Astrocyte of the cerebellum (primary cell): Measurements from ENCODE around the gene PEPD.

Experiments used
- DNase-seq: peaks from one replicate; pipeline ENCODE4 v3.0.0-alpha.2; 2011; ENCODE audit warnings: low read depth
- H3K4me3 ChIP-seq: 2 replicates; pipeline ENCODE4 v1.5.1; 2011; ENCODE audit warnings: mild to moderate bottlenecking, low read depth, low read length, moderate library complexity
- in situ Hi-C: cut with HindIII; loops from 2 replicates; pipeline ENCODE4 v1.10.0; 2017; ENCODE audit warnings: low sequenced_read_pairs
- TF ChIP-seq, protein P1 (sequence below): IDR thresholded peaks from 2 replicates; pipeline ENCODE4 v1.5.1; 2012; ENCODE audit warnings: low read length, low read depth, moderate library complexity, mild to moderate bottlenecking; ENCODE audit errors: missing control alignments

PEPD gene

DNA sequence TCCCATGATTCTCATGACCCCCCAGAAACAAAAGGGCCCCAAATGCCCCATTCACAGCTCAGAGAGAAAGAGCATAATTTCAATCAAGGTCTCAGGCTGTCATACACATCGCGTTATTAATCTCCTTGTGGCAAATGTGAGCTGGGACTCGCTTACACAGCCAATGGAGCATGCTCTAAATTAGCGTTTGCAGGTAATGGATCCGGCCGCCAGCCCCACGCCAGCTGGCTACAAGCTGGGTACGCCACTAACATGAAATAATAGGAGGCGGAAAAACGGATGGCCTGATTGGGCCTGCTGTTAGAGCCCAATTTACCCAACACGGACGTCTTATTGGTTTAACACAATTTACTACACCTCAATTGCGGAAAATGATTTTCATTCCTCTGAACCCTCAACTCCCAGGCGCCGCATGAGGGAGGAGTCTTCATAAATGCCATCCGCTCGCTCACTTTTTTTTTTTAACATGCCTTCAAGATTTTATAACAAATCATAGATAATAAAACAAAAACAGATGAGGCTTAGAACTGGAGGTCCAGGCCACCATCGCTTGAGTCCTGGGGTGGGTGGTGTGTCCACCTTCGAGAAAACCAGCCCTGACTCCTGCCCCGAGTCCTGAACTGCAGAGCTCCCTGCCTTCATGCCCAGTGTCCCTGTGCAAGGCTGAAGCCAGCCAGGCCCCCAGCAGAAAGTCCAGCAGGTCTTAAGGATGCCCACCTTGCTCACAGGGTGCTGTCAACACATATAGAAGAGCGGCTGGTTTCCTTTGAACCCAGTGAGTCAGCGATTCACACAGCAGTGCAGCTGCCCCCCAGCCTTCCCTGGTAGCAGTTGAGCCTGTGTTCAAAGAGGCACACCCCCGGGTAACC, 62.1 kb downstream of the PEPD start:
- H3K4me3 ChIP-seq: no peak overlapping the region
- no peak for DNase-seq
- in situ Hi-C loops: no loop called here
- TF ChIP-seq, protein P1, sequence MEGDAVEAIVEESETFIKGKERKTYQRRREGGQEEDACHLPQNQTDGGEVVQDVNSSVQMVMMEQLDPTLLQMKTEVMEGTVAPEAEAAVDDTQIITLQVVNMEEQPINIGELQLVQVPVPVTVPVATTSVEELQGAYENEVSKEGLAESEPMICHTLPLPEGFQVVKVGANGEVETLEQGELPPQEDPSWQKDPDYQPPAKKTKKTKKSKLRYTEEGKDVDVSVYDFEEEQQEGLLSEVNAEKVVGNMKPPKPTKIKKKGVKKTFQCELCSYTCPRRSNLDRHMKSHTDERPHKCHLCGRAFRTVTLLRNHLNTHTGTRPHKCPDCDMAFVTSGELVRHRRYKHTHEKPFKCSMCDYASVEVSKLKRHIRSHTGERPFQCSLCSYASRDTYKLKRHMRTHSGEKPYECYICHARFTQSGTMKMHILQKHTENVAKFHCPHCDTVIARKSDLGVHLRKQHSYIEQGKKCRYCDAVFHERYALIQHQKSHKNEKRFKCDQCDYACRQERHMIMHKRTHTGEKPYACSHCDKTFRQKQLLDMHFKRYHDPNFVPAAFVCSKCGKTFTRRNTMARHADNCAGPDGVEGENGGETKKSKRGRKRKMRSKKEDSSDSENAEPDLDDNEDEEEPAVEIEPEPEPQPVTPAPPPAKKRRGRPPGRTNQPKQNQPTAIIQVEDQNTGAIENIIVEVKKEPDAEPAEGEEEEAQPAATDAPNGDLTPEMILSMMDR: no peak

- no peak overlapping the region for H3K4me3 ChIP-seq
- in situ Hi-C loops: no loop called here
- TF ChIP-seq, protein P1: no peak
- DNase-seq: no peak
Measured at GRCh38 chr19:33458807-33459206, 62.8 kb downstream of the PEPD start.

DNA sequence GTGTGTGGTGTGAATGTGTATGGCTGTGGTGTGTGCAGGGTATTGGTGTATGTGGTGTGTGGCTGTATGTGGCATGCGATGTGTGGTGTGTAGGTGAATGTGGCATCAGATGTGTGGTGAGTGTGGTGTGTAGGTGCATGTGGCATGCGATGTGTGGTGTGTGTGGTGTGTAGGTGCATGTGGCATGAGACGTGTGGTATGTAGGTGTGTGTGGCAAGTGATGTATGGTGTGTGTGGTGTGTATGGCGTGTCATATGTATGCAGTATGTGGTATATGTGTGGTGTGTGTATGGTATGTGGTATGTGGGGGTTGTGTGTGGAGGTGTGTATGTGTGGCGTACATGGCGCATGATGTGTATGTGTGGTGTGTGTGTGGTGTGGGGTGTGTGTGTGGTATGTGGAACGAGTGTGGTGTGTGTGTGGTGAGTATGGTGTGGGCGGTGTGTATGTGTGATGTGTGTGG, 63.4 kb downstream of the PEPD start:
- TF ChIP-seq, protein P1: no peak
- in situ Hi-C loops: no loop called here
- no peak for DNase-seq
- H3K4me3 ChIP-seq: no peak overlapping the region

GRCh38 chr19:33456845-33457220, 64.8 kb downstream of the PEPD start:
- in situ Hi-C loops: no loop called here
- TF ChIP-seq, protein P1: no peak
- no peak for DNase-seq
- no peak overlapping the region for H3K4me3 ChIP-seq

DNA sequence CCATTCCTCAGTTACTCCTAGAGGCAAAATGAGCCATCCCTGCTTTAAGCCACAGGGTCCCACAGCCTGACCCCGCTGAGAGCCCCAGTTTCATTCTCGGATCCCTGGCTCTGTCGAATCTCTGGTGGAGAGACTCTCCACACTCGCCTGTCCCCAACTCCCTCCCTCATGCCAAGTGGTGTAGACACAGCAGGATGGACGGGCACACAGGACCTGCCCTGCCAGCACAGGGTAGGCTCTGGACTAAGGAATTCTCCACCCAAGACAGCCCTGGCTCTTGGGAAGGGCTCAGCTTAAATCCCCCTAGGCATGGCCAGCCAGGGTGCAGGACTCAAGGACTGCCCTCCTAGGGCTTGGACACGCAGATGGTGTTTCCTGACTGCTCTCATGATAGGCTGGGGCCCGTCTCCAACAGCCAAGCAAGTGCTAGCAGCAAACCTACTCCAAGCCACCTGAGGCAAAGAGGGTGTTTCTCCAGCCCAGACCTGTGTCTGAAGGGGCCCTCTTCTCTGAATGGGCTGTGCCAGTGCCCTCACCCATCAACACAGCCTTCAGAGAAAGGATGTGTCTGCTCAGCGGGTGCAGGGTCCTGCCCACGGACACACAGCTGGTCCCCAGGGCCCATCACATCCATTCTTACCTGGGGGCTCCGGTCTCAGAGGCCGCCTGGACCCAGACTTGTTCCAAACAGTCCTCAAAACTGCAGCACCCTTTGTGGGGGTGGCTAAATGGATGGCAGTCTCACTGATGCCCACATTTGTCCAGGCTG, 65.3 kb downstream of the PEPD start:
- no peak for DNase-seq
- in situ Hi-C loops: no loop called here
- TF ChIP-seq, protein P1: no peak
- H3K4me3 ChIP-seq: no peak overlapping the region

GRCh38 chr19:33453265-33453664, 68.3 kb downstream of the PEPD start:
- in situ Hi-C loops: no loop called here

More at GRCh38 chr19:33453265-33453664, 68.3 kb downstream of the PEPD start:
- no peak for DNase-seq
- H3K4me3 ChIP-seq: no peak overlapping the region
- TF ChIP-seq, protein P1: no peak
